Ovary (tissue), 3 donors: ENCODE measurements around the gene COA6.

Experiments used
- CTCF ChIP-seq, 3 donors: fragments of 450-650 bp in 2 of 3; fragments of 200-600 bp in 1 of 3; IDR thresholded peaks; one replicate each; pipeline versions ENCODE4 v1.5.1 to v1.8.0; 2016 to 2022; ENCODE audit warnings: antibody characterized with exemption in 3 of 3, mild to moderate bottlenecking in 1 of 3
- POLR2A ChIP-seq: fragments of 450-650 bp; IDR thresholded peaks from one replicate; pipeline ENCODE4 v1.6.1; 2017; ENCODE audit warnings: antibody characterized with exemption, mild to moderate bottlenecking, moderate library complexity
- donor health status: DM: no; HTN: no; CAD: no.

GRCh38 chr1:234325878-234326496, 47.3 kb upstream of the COA6 start:
- TF ChIP-seq CTCF (IDR thresholded peaks at IDR 0.05) (no peak), POLR2A (no peak)
